ENCODE results near the gene ABHD12B.

GRCh38 chr14:50839048-50839447, 32.8 kb upstream of the ABHD12B start:
- TF ChIP-seq CTCF (IDR thresholded peaks at IDR 0.05) (no peak), POLR2A (IDR thresholded peaks at IDR 0.05) (no peak)

All from lower leg skin (tissue), 3 donors.